HepG2 (cell line): Measurements from ENCODE around the gene TAF1D. TPM values are rescaled to one million over a fixed set of nuclear protein-coding genes. Genes with fewer than 3 reads are reported as not detected.
A peak's percentile ranks its signal among the peaks of the same experiment; 100 is the strongest.

Experiments
- ARNTL ChIP-seq: sonication (generic); formaldehyde crosslinking; IDR thresholded peaks from 2 replicates; pipeline ENCODE4 v1.4.0; 2020; ENCODE audit warnings: mild to moderate bottlenecking, missing genetic modification reagents
- CBX5 ChIP-seq: sonication (generic); formaldehyde crosslinking; IDR thresholded peaks from 2 replicates; pipeline ENCODE4 v1.4.0; 2020; ENCODE audit warnings: missing genetic modification reagents, borderline replicate concordance
- CC2D1A ChIP-seq: sonication (generic); formaldehyde crosslinking; IDR thresholded peaks from 2 replicates; pipeline ENCODE4 v1.8.1; 2023; ENCODE audit warnings: mild to moderate bottlenecking, missing genetic modification reagents
- FOSL2 ChIP-seq: sonication (generic); formaldehyde crosslinking; IDR thresholded peaks from 2 replicates; pipeline ENCODE4 v1.4.0; 2020; ENCODE audit warnings: missing genetic modification reagents
- HDAC1 ChIP-seq: sonication (generic); formaldehyde crosslinking; IDR thresholded peaks from 2 replicates; pipeline ENCODE4 v1.5.1; 2020; ENCODE audit warnings: mild to moderate bottlenecking, missing genetic modification reagents
- HNRNPH1 ChIP-seq: fragments of 200-400 bp; formaldehyde crosslinking; optimal IDR thresholded peaks from 2 replicates; pipeline ENCODE3; 2017; ENCODE audit warnings: mild to moderate bottlenecking, low read depth, low read length
- KDM1A ChIP-seq: IDR thresholded peaks from 2 replicates; pipeline ENCODE4 v1.6.1; 2016; ENCODE audit warnings: missing compliant biosample characterization
- KLF12 ChIP-seq: sonication (generic); formaldehyde crosslinking; IDR thresholded peaks from 2 replicates; pipeline ENCODE4 v1.4.0; 2020; ENCODE audit warnings: missing genetic modification reagents, borderline replicate concordance
- MIXL1 ChIP-seq: IDR thresholded peaks from 2 replicates; pipeline ENCODE4 v1.6.1; 2016
- NCOA1 ChIP-seq: sonication (generic); formaldehyde crosslinking; IDR thresholded peaks from 2 replicates; pipeline ENCODE4 v1.9.0; 2021; ENCODE audit warnings: missing genetic modification reagents
- NFYC ChIP-seq: IDR thresholded peaks from 2 replicates; pipeline ENCODE4 v1.6.1; 2016; ENCODE audit warnings: missing genetic modification reagents, missing compliant biosample characterization
- PHB2 ChIP-seq: fragments of 450-650 bp; IDR thresholded peaks from 2 replicates; pipeline ENCODE4 v1.6.1; 2018; ENCODE audit not compliant: partially characterized antibody
- SIX4 ChIP-seq: sonication (generic); formaldehyde crosslinking; IDR thresholded peaks from 2 replicates; pipeline ENCODE4 v1.4.0; 2020; ENCODE audit warnings: missing genetic modification reagents
- TRIM22 ChIP-seq: fragments of 450-650 bp; IDR thresholded peaks from 2 replicates; pipeline ENCODE4 v1.6.1; 2017
- XBP1 ChIP-seq: sonication (generic); formaldehyde crosslinking; IDR thresholded peaks from 2 replicates; pipeline ENCODE4 v1.5.0; 2020; ENCODE audit warnings: missing genetic modification reagents
- ZBTB4 ChIP-seq: sonication (generic); formaldehyde crosslinking; IDR thresholded peaks from 2 replicates; pipeline ENCODE4 v1.4.0; 2020; ENCODE audit warnings: missing genetic modification reagents, mild to moderate bottlenecking, borderline replicate concordance
- ZBTB43 ChIP-seq: sonication (generic); formaldehyde crosslinking; conservative IDR thresholded peaks from 2 replicates; pipeline ENCODE4 v1.4.0; 2020; ENCODE audit warnings: missing genetic modification reagents
- ZNF484 ChIP-seq: sonication (generic); formaldehyde crosslinking; IDR thresholded peaks from 2 replicates; pipeline ENCODE4 v1.5.1; 2020; ENCODE audit warnings: mild to moderate bottlenecking, low read depth, missing genetic modification reagents, borderline replicate concordance
- ZNF678 ChIP-seq: sonication (generic); formaldehyde crosslinking; IDR thresholded peaks from 2 replicates; pipeline ENCODE4 v1.4.0; 2020; ENCODE audit warnings: mild to moderate bottlenecking, missing genetic modification reagents
- ZNF784 ChIP-seq: sonication (generic); formaldehyde crosslinking; IDR thresholded peaks from 2 replicates; pipeline ENCODE4 v1.5.1; 2020; ENCODE audit warnings: missing genetic modification reagents, mild to moderate bottlenecking, borderline replicate concordance
- ZNF83 ChIP-seq: sonication (generic); formaldehyde crosslinking; IDR thresholded peaks from 2 replicates; pipeline ENCODE4 v1.4.0; 2020; ENCODE audit warnings: missing genetic modification reagents, mild to moderate bottlenecking, borderline replicate concordance
- polyA plus RNA-seq, 8 experiments: library from polyadenylated mRNA; depleted of rRNA in 3 of 8; stranded (reverse) in 7 of 8; unstranded in 1 of 8; fragments of >200 nt; fragmentation: Illumina TruSeq in 4 of 8; extraction: Trizol in 4 of 8; gene quantifications; 2 replicates each; pipeline versions ENCODE4 v1.2.1 to v1.2.3, GENCODE V29; 2011 to 2016; ENCODE audit warnings: low read depth in 4 of 8, missing spikeins in 1 of 8, mixed read lengths in 1 of 8; ENCODE audit not compliant: insufficient read depth in 1 of 8
- total RNA-seq, 5 experiments: library from RNA; depleted of rRNA; stranded (reverse); fragments of >200 nt; fragmentation: Illumina TruSeq; extraction: Trizol; gene quantifications; 2 replicates each; pipeline ENCODE4 v1.2.3, GENCODE V29; 2016; ENCODE audit warnings: low read depth in 1 of 5
- TF ChIP-seq, protein P1 (sequence below): sonication (generic); formaldehyde crosslinking; IDR thresholded peaks from 2 replicates; pipeline ENCODE4 v1.4.0; 2020; ENCODE audit warnings: missing genetic modification reagents
- TF ChIP-seq, protein P2 (sequence below): sonication (generic); formaldehyde crosslinking; IDR thresholded peaks from 2 replicates; pipeline ENCODE4 v1.8.1; 2023; ENCODE audit warnings: mild to moderate bottlenecking, missing genetic modification reagents

TAF1D gene
- total and polyA plus RNA-seq, 2 of the 13 experiments (the other 11 are each of a cell fraction or from before 2014, with no cell fraction given): 132 to 207 TPM

- TF ChIP-seq ZBTB4 (no peak), ARNTL (CRISPR knock-in tag) (peak; percentile 82), KLF12 (CRISPR knock-in tag) (peak; percentile 75), CBX5 (CRISPR knock-in tag) (0 out of 2 replicates have a peak, but pooled peaks have one; percentile 28), HDAC1 (peak; percentile 90), NFYC (peak; percentile 45; the same call in 1 of the 2 replicates), HNRNPH1 (no peak), ZNF83 (CRISPR knock-in tag) (no peak), XBP1 (CRISPR knock-in tag) (no peak), ZNF678 (CRISPR knock-in tag) (0 out of 2 replicates have a peak, but pooled peaks have one; percentile 46), ZBTB43 (CRISPR knock-in tag) (no peak), NCOA1 (no peak), SIX4 (CRISPR knock-in tag) (peak; percentile 62; the same call in 1 of the 2 replicates), KDM1A (CRISPR knock-in tag) (no peak), ZNF784 (CRISPR knock-in tag) (no peak; the same call in 1 of the 2 replicates), MIXL1 (peak; percentile 90), FOSL2 (peak; percentile 47; the same call in 1 of the 2 replicates), PHB2 (no peak), ZNF484 (CRISPR knock-in tag) (peak; percentile 83; the same call in 1 of the 2 replicates), CC2D1A (CRISPR knock-in tag) (no peak), TRIM22 (no peak)
- TF ChIP-seq, protein P1, sequence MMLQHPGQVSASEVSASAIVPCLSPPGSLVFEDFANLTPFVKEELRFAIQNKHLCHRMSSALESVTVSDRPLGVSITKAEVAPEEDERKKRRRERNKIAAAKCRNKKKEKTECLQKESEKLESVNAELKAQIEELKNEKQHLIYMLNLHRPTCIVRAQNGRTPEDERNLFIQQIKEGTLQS: no peak
- TF ChIP-seq, protein P2, sequence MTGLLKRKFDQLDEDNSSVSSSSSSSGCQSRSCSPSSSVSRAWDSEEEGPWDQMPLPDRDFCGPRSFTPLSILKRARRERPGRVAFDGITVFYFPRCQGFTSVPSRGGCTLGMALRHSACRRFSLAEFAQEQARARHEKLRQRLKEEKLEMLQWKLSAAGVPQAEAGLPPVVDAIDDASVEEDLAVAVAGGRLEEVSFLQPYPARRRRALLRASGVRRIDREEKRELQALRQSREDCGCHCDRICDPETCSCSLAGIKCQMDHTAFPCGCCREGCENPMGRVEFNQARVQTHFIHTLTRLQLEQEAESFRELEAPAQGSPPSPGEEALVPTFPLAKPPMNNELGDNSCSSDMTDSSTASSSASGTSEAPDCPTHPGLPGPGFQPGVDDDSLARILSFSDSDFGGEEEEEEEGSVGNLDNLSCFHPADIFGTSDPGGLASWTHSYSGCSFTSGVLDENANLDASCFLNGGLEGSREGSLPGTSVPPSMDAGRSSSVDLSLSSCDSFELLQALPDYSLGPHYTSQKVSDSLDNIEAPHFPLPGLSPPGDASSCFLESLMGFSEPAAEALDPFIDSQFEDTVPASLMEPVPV (CRISPR knock-in tag): no peak
Measured at GRCh38 chr11:93773045-93773477, 31.8 kb upstream of the TAF1D start (continued).
